Panc1 (cell line): ENCODE data around the gene SDR39U1. TPM values are rescaled to one million over a fixed set of nuclear protein-coding genes. Genes with fewer than 3 reads are reported as not detected.

Source experiments
- ATAC-seq: fragments of 200-7000 bp; cut with Tn5 transposase; 2 replicates; pipeline ENCODE4 v1.9.1; 2020; ENCODE audit warnings: mild to moderate bottlenecking, moderate library complexity
- BruUV-seq: library from RNA; stranded (reverse); fragments of 400-500 nt; replicated peaks from 2 replicates; lab custom pipeline; 2021; lab: Mats Ljungman, UMichigan
- CTCF ChIA-PET: fragments of 300-600 bp; sonication (Branson Sonifier 250); formaldehyde crosslinking; loops from one replicate; lab custom pipeline; 2022; ENCODE audit warnings: antibody characterized with exemption; lab: Charles Lee
- POLR2A ChIA-PET: fragments of 300-600 bp; sonication (Branson Sonifier 250); formaldehyde crosslinking; loops from one replicate; lab custom pipeline; 2022; ENCODE audit warnings: antibody characterized with exemption; lab: Charles Lee
- DNase-seq: peaks from one replicate; pipeline ENCODE4 v3.0.0-alpha.2; 2010; ENCODE audit warnings: low read depth, low spot score
- H3K27ac ChIP-seq: 2 replicates; pipeline ENCODE4 v1.5.1; 2011; ENCODE audit warnings: mild to moderate bottlenecking, low read length, inconsistent platforms
- H3K27me3 ChIP-seq: fragments of 200-500 bp; sonication (Bioruptor generic); 2 replicates; pipeline ENCODE4 v1.6.0; 2014; ENCODE audit warnings: low read length, inconsistent platforms; ENCODE audit not compliant: control insufficient read depth, insufficient read depth
- H3K36me3 ChIP-seq: fragments of 200-500 bp; sonication (Bioruptor generic); 2 replicates; pipeline ENCODE4 v1.5.1; 2014; ENCODE audit warnings: inconsistent platforms, mild to moderate bottlenecking, low read length, moderate library complexity; ENCODE audit not compliant: control insufficient read depth, insufficient read depth
- H3K4me1 ChIP-seq: 2 replicates; pipeline ENCODE4 v1.5.1; 2011; ENCODE audit warnings: inconsistent platforms, mild to moderate bottlenecking, low read length, moderate library complexity; ENCODE audit not compliant: control insufficient read depth, insufficient read depth
- H3K4me3 ChIP-seq, 2 experiments: 2 replicates each; pipeline ENCODE4 v1.5.1; 2011 to 2012; ENCODE audit warnings: low read depth in 2 of 2, low read length in 2 of 2, mild to moderate bottlenecking in 2 of 2, inconsistent platforms in 1 of 2, moderate library complexity in 1 of 2
- H3K9me3 ChIP-seq: fragments of 200-500 bp; sonication (Bioruptor generic); 2 replicates; pipeline ENCODE4 v1.5.1; 2014; ENCODE audit warnings: low read depth, mild to moderate bottlenecking, inconsistent platforms, low read length, moderate library complexity; ENCODE audit not compliant: control insufficient read depth, insufficient read depth
- POLR2AphosphoS5 ChIP-seq: IDR thresholded peaks from 2 replicates; pipeline ENCODE4 v1.6.1; 2012; ENCODE audit warnings: mild to moderate bottlenecking, low read depth, low read length, moderate library complexity
- SIN3A ChIP-seq: IDR thresholded peaks from 2 replicates; pipeline ENCODE4 v1.6.1; 2012; ENCODE audit warnings: low read depth, mild to moderate bottlenecking, low read length, moderate library complexity, borderline replicate concordance; ENCODE audit not compliant: insufficient read depth
- TCF7L2 ChIP-seq: IDR thresholded peaks from 2 replicates; pipeline ENCODE4 v1.6.1; 2011; ENCODE audit warnings: mild to moderate bottlenecking, low read depth, low read length, inconsistent platforms
- in situ Hi-C: cut with HindIII; loops from 2 replicates; pipeline ENCODE4 v1.10.0; 2016; ENCODE audit warnings: low sequenced_read_pairs, low pct_unique_long_range_greater_than_20kb
- intact Hi-C: fragments of 100-400 bp; cut with micrococcal nuclease; formaldehyde crosslinking; loops from one replicate; pipeline ENCODE4 v1.10.0; 2022; ENCODE audit not compliant: unreplicated experiment
- total RNA-seq: library from RNA; stranded (reverse); gene quantifications from one replicate; pipeline ENCODE4 v1.2.1, GENCODE V29; 2021; ENCODE audit not compliant: unreplicated experiment
- TF ChIP-seq, protein P1 (sequence below): fragments of 450-650 bp; IDR thresholded peaks from 2 replicates; pipeline ENCODE4 v1.5.1; 2017; ENCODE audit warnings: mild to moderate bottlenecking
- TF ChIP-seq, protein P2 (sequence below), 2 experiments: IDR thresholded peaks; 2 replicates each; pipeline ENCODE4 v1.6.1; 2011 to 2012; ENCODE audit warnings: low read depth in 2 of 2, control low read depth in 1 of 2, low read length in 1 of 2, mild to moderate bottlenecking in 1 of 2, moderate library complexity in 1 of 2; ENCODE audit not compliant: insufficient read depth in 1 of 2

SDR39U1 gene
- total RNA-seq, 1 experiment from 2014 or later: 54.2 TPM

GRCh38 chr14:24438223-24439097, 4.1 kb downstream of the SDR39U1 start:
- no TSS peak for BruUV-seq
- Histone ChIP-seq H3K27me3 (no peaks in the 10 kb centered on the region), H3K36me3 (peaks cover 7% of the 10 kb centered on the region; the same call in 1 of the 2 replicates), H3K27ac (no peak overlapping the region), H3K9me3 (no peaks in the 10 kb centered on the region), H3K4me1 (peaks cover 16% of the 10 kb centered on the region), H3K4me3 (no peak overlapping the region)
- ATAC-seq (no peak), DNase-seq (no peak)
- TF ChIP-seq, protein P1, sequence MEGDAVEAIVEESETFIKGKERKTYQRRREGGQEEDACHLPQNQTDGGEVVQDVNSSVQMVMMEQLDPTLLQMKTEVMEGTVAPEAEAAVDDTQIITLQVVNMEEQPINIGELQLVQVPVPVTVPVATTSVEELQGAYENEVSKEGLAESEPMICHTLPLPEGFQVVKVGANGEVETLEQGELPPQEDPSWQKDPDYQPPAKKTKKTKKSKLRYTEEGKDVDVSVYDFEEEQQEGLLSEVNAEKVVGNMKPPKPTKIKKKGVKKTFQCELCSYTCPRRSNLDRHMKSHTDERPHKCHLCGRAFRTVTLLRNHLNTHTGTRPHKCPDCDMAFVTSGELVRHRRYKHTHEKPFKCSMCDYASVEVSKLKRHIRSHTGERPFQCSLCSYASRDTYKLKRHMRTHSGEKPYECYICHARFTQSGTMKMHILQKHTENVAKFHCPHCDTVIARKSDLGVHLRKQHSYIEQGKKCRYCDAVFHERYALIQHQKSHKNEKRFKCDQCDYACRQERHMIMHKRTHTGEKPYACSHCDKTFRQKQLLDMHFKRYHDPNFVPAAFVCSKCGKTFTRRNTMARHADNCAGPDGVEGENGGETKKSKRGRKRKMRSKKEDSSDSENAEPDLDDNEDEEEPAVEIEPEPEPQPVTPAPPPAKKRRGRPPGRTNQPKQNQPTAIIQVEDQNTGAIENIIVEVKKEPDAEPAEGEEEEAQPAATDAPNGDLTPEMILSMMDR: no peak
- TF ChIP-seq TCF7L2 (no peak), SIN3A (no peak), POLR2AphosphoS5 (no peak; the same call in 1 of the 2 replicates)
- TF ChIP-seq, protein P2, sequence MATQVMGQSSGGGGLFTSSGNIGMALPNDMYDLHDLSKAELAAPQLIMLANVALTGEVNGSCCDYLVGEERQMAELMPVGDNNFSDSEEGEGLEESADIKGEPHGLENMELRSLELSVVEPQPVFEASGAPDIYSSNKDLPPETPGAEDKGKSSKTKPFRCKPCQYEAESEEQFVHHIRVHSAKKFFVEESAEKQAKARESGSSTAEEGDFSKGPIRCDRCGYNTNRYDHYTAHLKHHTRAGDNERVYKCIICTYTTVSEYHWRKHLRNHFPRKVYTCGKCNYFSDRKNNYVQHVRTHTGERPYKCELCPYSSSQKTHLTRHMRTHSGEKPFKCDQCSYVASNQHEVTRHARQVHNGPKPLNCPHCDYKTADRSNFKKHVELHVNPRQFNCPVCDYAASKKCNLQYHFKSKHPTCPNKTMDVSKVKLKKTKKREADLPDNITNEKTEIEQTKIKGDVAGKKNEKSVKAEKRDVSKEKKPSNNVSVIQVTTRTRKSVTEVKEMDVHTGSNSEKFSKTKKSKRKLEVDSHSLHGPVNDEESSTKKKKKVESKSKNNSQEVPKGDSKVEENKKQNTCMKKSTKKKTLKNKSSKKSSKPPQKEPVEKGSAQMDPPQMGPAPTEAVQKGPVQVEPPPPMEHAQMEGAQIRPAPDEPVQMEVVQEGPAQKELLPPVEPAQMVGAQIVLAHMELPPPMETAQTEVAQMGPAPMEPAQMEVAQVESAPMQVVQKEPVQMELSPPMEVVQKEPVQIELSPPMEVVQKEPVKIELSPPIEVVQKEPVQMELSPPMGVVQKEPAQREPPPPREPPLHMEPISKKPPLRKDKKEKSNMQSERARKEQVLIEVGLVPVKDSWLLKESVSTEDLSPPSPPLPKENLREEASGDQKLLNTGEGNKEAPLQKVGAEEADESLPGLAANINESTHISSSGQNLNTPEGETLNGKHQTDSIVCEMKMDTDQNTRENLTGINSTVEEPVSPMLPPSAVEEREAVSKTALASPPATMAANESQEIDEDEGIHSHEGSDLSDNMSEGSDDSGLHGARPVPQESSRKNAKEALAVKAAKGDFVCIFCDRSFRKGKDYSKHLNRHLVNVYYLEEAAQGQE (IDR thresholded peaks at IDR 0.05; ENCODE audit: insufficient read depth in 1 of 2, low read depth in 2 of 2, low read length in 1 of 2): no peak
- ChIA-PET CTCF (interaction anchor here (0.7 kb wide), 1 partner anchor 60 kb away, joined by 4 read pairs; no protein-coding TSS in a partner anchor), POLR2A (interaction anchor here (0.7 kb wide), 1 partner anchor 87 kb away, joined by 3 read pairs; no protein-coding TSS in a partner anchor)
- intact Hi-C loops: no loop called here
- in situ Hi-C loops: loop anchor here (10.0 kb wide), 1 partner anchor 104 kb away; the partner anchor contains the start of genes ADCY4 and RIPK3

GRCh38 chr14:24437736-24438067, 4.9 kb downstream of the SDR39U1 start:
- BruUV-seq: no TSS peak
- ChIA-PET CTCF (interaction anchor here (0.8 to 1.1 kb wide), 2 partner anchors 35 to 106 kb away, joined by 3 read pairs; no protein-coding TSS in a partner anchor), POLR2A (interaction anchor here (0.5 kb wide), 1 partner anchor 920 kb away, joined by 3 read pairs; no protein-coding TSS in a partner anchor)
- ATAC-seq (no peak), DNase-seq (no peak)
- in situ Hi-C loops: loop anchor here (10.0 kb wide), 1 partner anchor 103 kb away; the partner anchor contains the start of genes ADCY4 and RIPK3
- Histone ChIP-seq H3K4me3 (no peak overlapping the region), H3K4me1 (peaks cover 16% of the 10 kb centered on the region), H3K27me3 (no peaks in the 10 kb centered on the region), H3K27ac (no peak overlapping the region), H3K9me3 (no peaks in the 10 kb centered on the region), H3K36me3 (peaks cover 2% of the 10 kb centered on the region)
- TF ChIP-seq SIN3A: no peak
- no peak for TF ChIP-seq TCF7L2
- TF ChIP-seq, protein P1: no peak
- TF ChIP-seq, protein P2 (IDR thresholded peaks at IDR 0.05; ENCODE audit: insufficient read depth in 1 of 2, low read depth in 2 of 2, low read length in 1 of 2): no peak
- no peak for TF ChIP-seq POLR2AphosphoS5
- intact Hi-C loops: no loop called here
